Adrenal gland (tissue), 5 donors: ENCODE results near the gene SEMG1.

Experiments
- POLR2A ChIP-seq, 2 donors: fragments of 450-650 bp; IDR thresholded peaks; one replicate each; pipeline ENCODE4 v1.6.1; 2017; ENCODE audit warnings: antibody characterized with exemption in 2 of 2, mild to moderate bottlenecking in 2 of 2, moderate library complexity in 1 of 2
- TF ChIP-seq, protein P1 (sequence below), 6 experiments: fragments of 450-650 bp in 4 of 6; fragments of 200-600 bp in 2 of 6; sonication (generic) in 1 of 6; IDR thresholded peaks; 1 replicate in 5 of 6; 2 replicates in 1 of 6; pipeline versions ENCODE4 v1.5.1 to v1.8.0; 2016 to 2021; ENCODE audit warnings: antibody characterized with exemption in 6 of 6, mild to moderate bottlenecking in 2 of 6, moderate library complexity in 1 of 6
- donor health status: DM: no; HTN: no; CAD: no.

- no peak for TF ChIP-seq POLR2A (IDR thresholded peaks at IDR 0.05)
- TF ChIP-seq, protein P1, sequence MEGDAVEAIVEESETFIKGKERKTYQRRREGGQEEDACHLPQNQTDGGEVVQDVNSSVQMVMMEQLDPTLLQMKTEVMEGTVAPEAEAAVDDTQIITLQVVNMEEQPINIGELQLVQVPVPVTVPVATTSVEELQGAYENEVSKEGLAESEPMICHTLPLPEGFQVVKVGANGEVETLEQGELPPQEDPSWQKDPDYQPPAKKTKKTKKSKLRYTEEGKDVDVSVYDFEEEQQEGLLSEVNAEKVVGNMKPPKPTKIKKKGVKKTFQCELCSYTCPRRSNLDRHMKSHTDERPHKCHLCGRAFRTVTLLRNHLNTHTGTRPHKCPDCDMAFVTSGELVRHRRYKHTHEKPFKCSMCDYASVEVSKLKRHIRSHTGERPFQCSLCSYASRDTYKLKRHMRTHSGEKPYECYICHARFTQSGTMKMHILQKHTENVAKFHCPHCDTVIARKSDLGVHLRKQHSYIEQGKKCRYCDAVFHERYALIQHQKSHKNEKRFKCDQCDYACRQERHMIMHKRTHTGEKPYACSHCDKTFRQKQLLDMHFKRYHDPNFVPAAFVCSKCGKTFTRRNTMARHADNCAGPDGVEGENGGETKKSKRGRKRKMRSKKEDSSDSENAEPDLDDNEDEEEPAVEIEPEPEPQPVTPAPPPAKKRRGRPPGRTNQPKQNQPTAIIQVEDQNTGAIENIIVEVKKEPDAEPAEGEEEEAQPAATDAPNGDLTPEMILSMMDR (IDR thresholded peaks at IDR 0.05) = no peak
Observed at GRCh38 chr20:45251884-45252560, 45.2 kb downstream of the SEMG1 start.
